ENCODE data around the gene PET100. TPM values are rescaled to one million over a fixed set of nuclear protein-coding genes. Genes with fewer than 3 reads are reported as not detected.
A peak's percentile ranks its signal among the peaks of the same experiment; 100 is the strongest.

Gene PET100
- total RNA-seq, 1 donor from 2014 or later = 186 TPM

GRCh38 chr19:7633698-7634097, 4.1 kb downstream of the PET100 start, which contains the start of gene PCP2:
Gene PCP2 (minus strand): TSS chr19:7633719. CDS start chr19:7633457, 262 bp downstream.
- no peak within 1 kb of the TSS for H3K27ac Mint-ChIP-seq (ENCODE audit: unreplicated experiment)
- H3K4me3 Mint-ChIP-seq (ENCODE audit: unreplicated experiment) = no peak within 1 kb of the TSS
- H3K27me3 Mint-ChIP-seq (ENCODE audit: unreplicated experiment) = peaks cover 18% of the 10 kb centered on the region
- no peak for DNase-seq
- peaks cover 14% of the 10 kb centered on the region for H3K9me3 Mint-ChIP-seq (ENCODE audit: unreplicated experiment)
- H3K36me3 Mint-ChIP-seq (ENCODE audit: unreplicated experiment) = no peaks in the 10 kb centered on the region
- peaks cover 6% of the 10 kb centered on the region for H3K4me1 Mint-ChIP-seq (ENCODE audit: low read depth, unreplicated experiment)
- TF ChIP-seq CTCF (IDR thresholded peaks at IDR 0.05; ENCODE audit: partially characterized antibody, unreplicated experiment) = no peak

- DNase-seq = no peak
- Mint-ChIP-seq H3K4me3 (ENCODE audit: unreplicated experiment) (no peak overlapping the region), H3K27ac (ENCODE audit: unreplicated experiment) (no peak overlapping the region), H3K27me3 (ENCODE audit: unreplicated experiment) (peaks cover 19% of the 10 kb centered on the region), H3K36me3 (ENCODE audit: unreplicated experiment) (no peaks in the 10 kb centered on the region), H3K9me3 (ENCODE audit: unreplicated experiment) (peaks cover 15% of the 10 kb centered on the region), H3K4me1 (ENCODE audit: low read depth, unreplicated experiment) (peaks cover 15% of the 10 kb centered on the region)
- no peak for TF ChIP-seq CTCF (IDR thresholded peaks at IDR 0.05; ENCODE audit: partially characterized antibody, unreplicated experiment)
These were observed 6.1 kb downstream of the PET100 start for GRCh38 chr19:7635670-7636069.

- Mint-ChIP-seq H3K4me3 (ENCODE audit: unreplicated experiment) (peak overlapping the region; percentile 49), H3K27me3 (ENCODE audit: unreplicated experiment) (peaks cover 19% of the 10 kb centered on the region), H3K27ac (ENCODE audit: unreplicated experiment) (no peak overlapping the region), H3K4me1 (ENCODE audit: low read depth, unreplicated experiment) (peaks cover 15% of the 10 kb centered on the region), H3K9me3 (ENCODE audit: unreplicated experiment) (peaks cover 15% of the 10 kb centered on the region), H3K36me3 (ENCODE audit: unreplicated experiment) (no peaks in the 10 kb centered on the region)
- no peak for DNase-seq
- TF ChIP-seq CTCF (IDR thresholded peaks at IDR 0.05; ENCODE audit: partially characterized antibody, unreplicated experiment) = no peak
These were observed 6.7 kb downstream of the PET100 start for GRCh38 chr19:7636317-7636690.

- DNase-seq = peak; percentile 56
- H3K4me3 Mint-ChIP-seq (ENCODE audit: unreplicated experiment) = peak within 1 kb of the TSS; percentile 49
- H3K27ac Mint-ChIP-seq (ENCODE audit: unreplicated experiment) = no peak within 1 kb of the TSS
- no peaks in the 10 kb centered on the region for H3K36me3 Mint-ChIP-seq (ENCODE audit: unreplicated experiment)
- no peak for TF ChIP-seq CTCF (IDR thresholded peaks at IDR 0.05; ENCODE audit: partially characterized antibody, unreplicated experiment)
- H3K27me3 Mint-ChIP-seq (ENCODE audit: unreplicated experiment) = peaks cover 19% of the 10 kb centered on the region
- peaks cover 15% of the 10 kb centered on the region for H3K9me3 Mint-ChIP-seq (ENCODE audit: unreplicated experiment)
- peaks cover 15% of the 10 kb centered on the region for H3K4me1 Mint-ChIP-seq (ENCODE audit: low read depth, unreplicated experiment)
These were observed 7.2 kb downstream of the PET100 start, which contains the start of gene STXBP2 for GRCh38 chr19:7636691-7637373. Gene STXBP2 (plus strand): TSS chr19:7637110. CDS start chr19:7637150, 40 bp downstream.
